ENCODE results near the gene DSCAML1.

DNA sequence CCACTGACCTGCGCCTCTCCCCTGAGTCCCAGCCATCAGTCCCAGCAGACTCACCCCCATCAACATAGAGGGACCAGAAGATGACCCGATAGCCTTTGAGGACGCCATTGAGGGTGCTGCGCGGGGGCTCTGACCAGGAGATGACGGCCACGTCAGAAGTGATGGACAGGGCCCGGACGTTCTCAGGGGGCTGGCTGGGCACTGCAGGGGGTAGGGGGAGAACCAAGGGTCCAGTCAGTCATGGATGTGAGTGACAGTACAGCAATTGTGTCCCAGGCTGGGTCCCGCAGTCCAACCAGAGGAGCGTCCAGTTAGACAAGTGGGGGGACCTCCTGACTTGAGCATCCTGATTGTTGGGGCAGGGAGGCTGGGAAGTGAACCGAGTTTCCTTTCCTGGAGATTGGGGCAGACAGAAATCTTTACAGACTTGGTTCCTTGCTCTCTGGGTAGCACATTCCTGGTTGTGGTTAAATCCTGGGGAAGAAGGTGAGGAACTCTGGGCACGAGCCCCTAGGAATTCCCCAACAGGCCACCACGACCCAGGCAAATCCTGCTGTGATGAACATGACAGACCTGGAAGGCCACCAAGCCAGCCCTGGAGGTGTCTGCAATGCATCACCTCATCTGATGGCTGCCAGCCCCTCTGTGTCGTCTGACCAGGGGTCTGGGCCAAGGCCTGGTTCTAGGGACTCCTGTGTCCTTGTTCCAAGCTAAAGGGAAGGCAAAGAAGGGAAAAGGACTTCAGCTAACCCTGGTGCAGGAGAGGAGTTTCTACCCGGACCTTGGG, 335.4 kb downstream of the DSCAML1 start:
- TF ChIP-seq CTCF (conservative IDR thresholded peaks at IDR 0.05; ENCODE audit: low read depth, low read length) = no peak
- no peak for TF ChIP-seq EZH2 (IDR thresholded peaks at IDR 0.05; ENCODE audit: low read length, unreplicated experiment)
